Liver (tissue), 3 donors: Measurements from ENCODE around the gene ABTB2.

Source experiments
- CTCF ChIP-seq: fragments of 150-350 bp; IDR thresholded peaks from 2 replicates; pipeline ENCODE4 v1.5.1; 2017; ENCODE audit warnings: improper control_type of control experiment, low read depth, low read length; ENCODE audit not compliant: missing input control
- JUND ChIP-seq, 2 donors: IDR thresholded peaks; 2 replicates each; pipeline ENCODE4 v1.6.1; 2016; ENCODE audit warnings: antibody characterized with exemption in 2 of 2
- MAX ChIP-seq: IDR thresholded peaks from 2 replicates; pipeline ENCODE4 v1.6.1; 2016; ENCODE audit warnings: antibody characterized with exemption
- RAD21 ChIP-seq, 2 donors: IDR thresholded peaks; 2 replicates each; pipeline ENCODE4 v1.6.1; 2016; ENCODE audit warnings: antibody characterized with exemption in 2 of 2, mild to moderate bottlenecking in 2 of 2
- SP1 ChIP-seq: IDR thresholded peaks from 2 replicates; pipeline ENCODE4 v1.6.1; 2018; ENCODE audit warnings: antibody characterized with exemption, mild to moderate bottlenecking
- YY1 ChIP-seq: IDR thresholded peaks from 2 replicates; pipeline ENCODE4 v1.6.1; 2016; ENCODE audit warnings: antibody characterized with exemption, mild to moderate bottlenecking
- donor health status: healthy.
- donor health status: healthy.

- TF ChIP-seq CTCF (no peak), SP1 (no peak), JUND (IDR thresholded peaks at IDR 0.05) (no peak), RAD21 (IDR thresholded peaks at IDR 0.05) (no peak), MAX (no peak), YY1 (no peak)
Observed at GRCh38 chr11:34353881-34354280, 3.9 kb downstream of the ABTB2 start.
